Measurements from ENCODE around the gene ITSN1. TPM values are rescaled to one million over a fixed set of nuclear protein-coding genes. Genes with fewer than 3 reads are reported as not detected.

Gene ITSN1
- total RNA-seq, 1 donor from 2014 or later = 77.5 TPM

DNA sequence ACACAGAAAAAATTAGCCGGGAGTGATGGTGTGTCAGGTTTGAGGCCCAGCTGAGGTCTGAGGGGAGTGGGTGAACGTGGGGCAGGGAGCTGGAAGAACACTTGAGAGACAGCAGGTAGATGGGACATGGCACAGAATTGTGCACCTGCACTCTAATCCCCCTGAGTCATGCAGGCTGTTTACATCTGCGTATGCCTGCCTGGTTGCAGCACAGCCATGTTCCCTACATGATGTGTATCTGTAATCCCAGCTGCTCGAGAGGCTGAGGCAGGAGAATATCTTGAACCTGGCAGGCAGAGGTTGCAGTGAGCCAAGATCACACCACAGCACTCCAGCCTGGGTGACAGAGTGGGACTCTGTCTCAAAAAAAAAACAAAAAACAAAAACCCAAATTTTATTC, 228.5 kb downstream of the ITSN1 start:
- TF ChIP-seq, protein P1, sequence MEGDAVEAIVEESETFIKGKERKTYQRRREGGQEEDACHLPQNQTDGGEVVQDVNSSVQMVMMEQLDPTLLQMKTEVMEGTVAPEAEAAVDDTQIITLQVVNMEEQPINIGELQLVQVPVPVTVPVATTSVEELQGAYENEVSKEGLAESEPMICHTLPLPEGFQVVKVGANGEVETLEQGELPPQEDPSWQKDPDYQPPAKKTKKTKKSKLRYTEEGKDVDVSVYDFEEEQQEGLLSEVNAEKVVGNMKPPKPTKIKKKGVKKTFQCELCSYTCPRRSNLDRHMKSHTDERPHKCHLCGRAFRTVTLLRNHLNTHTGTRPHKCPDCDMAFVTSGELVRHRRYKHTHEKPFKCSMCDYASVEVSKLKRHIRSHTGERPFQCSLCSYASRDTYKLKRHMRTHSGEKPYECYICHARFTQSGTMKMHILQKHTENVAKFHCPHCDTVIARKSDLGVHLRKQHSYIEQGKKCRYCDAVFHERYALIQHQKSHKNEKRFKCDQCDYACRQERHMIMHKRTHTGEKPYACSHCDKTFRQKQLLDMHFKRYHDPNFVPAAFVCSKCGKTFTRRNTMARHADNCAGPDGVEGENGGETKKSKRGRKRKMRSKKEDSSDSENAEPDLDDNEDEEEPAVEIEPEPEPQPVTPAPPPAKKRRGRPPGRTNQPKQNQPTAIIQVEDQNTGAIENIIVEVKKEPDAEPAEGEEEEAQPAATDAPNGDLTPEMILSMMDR (IDR thresholded peaks at IDR 0.05; ENCODE audit: unreplicated experiment) = no peak
- Mint-ChIP-seq H3K36me3 (peaks cover 4% of the 10 kb centered on the region), H3K4me3 (no peak overlapping the region), H3K27ac (no peak overlapping the region), H3K4me1 (no peaks in the 10 kb centered on the region), H3K27me3 (ENCODE audit: low read depth) (no peaks in the 10 kb centered on the region), H3K9me3 (no peaks in the 10 kb centered on the region)
- DNase-seq (ENCODE audit: low spot score in 2 of 2, unreplicated experiment in 2 of 2) = no peak

DNA sequence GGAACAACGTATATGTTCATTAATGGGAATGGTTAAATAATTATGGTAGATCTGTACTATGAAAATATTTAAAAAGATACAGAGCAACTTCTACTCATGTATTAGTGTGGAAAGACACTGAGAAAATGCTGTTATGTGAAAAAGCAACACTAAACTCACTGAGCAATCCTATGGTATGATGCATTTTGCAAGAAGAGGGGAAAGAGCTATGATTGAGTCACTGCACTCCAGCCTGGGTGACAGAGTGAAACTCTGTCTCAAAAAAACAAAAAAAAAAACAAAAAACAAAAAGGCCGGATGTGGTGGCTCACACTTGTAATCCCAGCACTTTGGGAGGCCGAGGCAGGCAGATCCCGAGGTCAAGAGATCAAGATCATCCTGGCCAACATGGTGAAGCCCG, 228.9 kb downstream of the ITSN1 start:
- no peaks in the 10 kb centered on the region for H3K4me1 Mint-ChIP-seq
- TF ChIP-seq, protein P1 (IDR thresholded peaks at IDR 0.05; ENCODE audit: unreplicated experiment) = no peak
- peaks cover 4% of the 10 kb centered on the region for H3K36me3 Mint-ChIP-seq

DNA sequence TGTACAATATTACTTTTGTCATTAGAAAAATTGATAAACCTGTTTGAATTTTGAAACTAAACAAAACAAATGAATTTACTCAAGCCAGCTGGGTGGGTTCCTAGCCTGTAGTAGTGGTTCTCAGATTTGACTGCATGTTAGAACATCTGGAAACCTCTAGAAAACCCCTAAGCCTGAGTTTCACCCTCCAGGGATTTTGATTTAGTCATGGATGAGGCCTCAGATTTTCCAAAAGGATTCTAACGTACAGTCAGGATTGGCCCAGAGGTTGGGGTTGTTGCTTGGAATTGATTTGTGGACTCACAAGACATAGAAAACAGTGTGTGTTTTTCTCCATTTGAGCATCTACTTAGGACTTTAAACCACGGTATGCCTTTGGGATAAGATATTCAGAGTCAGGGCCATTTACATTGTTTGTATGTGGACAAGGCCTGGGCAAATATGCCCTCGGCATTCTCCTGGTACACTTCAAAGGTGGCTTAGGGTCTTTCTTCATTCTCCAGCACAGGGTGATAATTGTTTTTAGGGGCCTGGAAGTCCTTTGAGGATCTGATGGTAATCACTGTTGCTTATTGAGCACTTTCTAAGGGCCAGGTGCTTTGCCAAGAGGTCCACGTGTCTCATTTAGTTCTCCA, 230.7 kb downstream of the ITSN1 start:
- TF ChIP-seq, protein P1 (IDR thresholded peaks at IDR 0.05; ENCODE audit: unreplicated experiment) = no peak
- no peaks in the 10 kb centered on the region for H3K4me1 Mint-ChIP-seq
- H3K36me3 Mint-ChIP-seq = peaks cover 4% of the 10 kb centered on the region
- H3K4me3 Mint-ChIP-seq = no peak overlapping the region
- no peaks in the 10 kb centered on the region for H3K27me3 Mint-ChIP-seq (ENCODE audit: low read depth)
- no peaks in the 10 kb centered on the region for H3K9me3 Mint-ChIP-seq
- no peak for DNase-seq (ENCODE audit: low spot score in 2 of 2, unreplicated experiment in 2 of 2)
- no peak overlapping the region for H3K27ac Mint-ChIP-seq

More for the DNA sequence above, 228.9 kb downstream of the ITSN1 start:
- no peak for DNase-seq (ENCODE audit: low spot score in 2 of 2, unreplicated experiment in 2 of 2)
- Mint-ChIP-seq H3K27ac (no peak overlapping the region), H3K27me3 (ENCODE audit: low read depth) (no peaks in the 10 kb centered on the region), H3K9me3 (no peaks in the 10 kb centered on the region), H3K4me3 (no peak overlapping the region)

DNA sequence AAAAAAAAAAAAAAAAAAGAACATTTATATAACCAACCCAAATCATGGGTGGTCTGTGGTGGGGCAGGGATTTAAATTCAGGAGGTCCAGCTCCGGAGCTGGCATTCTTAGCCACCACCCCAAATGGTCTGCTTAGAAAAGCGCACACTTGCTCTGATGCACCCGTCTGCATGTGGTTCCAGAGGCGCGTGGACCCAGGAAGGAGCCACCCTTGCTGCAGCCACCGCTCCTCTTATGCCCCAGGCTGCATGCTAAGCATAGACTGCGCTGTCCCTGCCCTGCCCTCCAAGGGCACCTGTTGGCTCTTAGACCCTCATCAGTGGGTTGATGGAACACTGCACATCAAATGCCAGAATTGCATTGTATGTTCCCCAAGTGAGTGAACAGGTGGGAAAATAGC, 231.9 kb downstream of the ITSN1 start:
- Mint-ChIP-seq H3K36me3 (peaks cover 4% of the 10 kb centered on the region), H3K4me3 (no peak overlapping the region), H3K4me1 (no peaks in the 10 kb centered on the region), H3K9me3 (no peaks in the 10 kb centered on the region), H3K27ac (no peak overlapping the region), H3K27me3 (ENCODE audit: low read depth) (no peaks in the 10 kb centered on the region)
- TF ChIP-seq, protein P1 (IDR thresholded peaks at IDR 0.05; ENCODE audit: unreplicated experiment) = no peak
- no peak for DNase-seq (ENCODE audit: low spot score in 2 of 2, unreplicated experiment in 2 of 2)

DNA sequence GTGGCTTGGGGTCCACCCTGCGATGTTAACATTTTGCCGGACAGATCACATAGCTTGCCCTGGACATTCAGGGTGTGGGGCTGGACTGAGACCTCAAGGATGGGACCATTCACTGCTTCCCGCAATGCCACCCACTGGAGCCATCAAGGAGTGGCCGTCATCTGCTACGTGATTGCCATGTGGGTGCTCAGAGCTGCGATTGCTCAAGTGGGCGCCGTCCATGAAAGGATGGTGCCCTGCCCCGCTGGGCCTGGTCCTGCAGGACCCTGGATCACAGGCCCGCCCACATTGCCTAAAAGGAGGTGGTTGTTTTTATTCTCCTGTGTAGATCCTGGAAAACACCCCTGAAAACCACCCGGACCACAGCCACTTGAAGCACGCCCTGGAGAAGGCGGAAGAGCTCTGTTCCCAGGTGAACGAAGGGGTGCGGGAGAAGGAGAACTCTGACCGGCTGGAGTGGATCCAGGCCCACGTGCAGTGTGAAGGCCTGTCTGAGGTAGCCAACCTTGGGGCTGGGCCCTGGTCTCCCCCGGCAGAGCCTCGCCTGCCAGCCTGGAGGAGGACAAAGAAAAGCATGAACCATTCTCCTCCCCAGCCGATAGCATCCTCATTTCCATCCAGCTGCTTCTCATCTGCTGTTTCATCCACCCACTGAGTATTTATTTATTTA, 232.9 kb downstream of the ITSN1 start:
- no peak for DNase-seq (ENCODE audit: low spot score in 2 of 2, unreplicated experiment in 2 of 2)
- no peak overlapping the region for H3K27ac Mint-ChIP-seq
- no peaks in the 10 kb centered on the region for H3K4me1 Mint-ChIP-seq
- no peak overlapping the region for H3K4me3 Mint-ChIP-seq
- no peaks in the 10 kb centered on the region for H3K9me3 Mint-ChIP-seq
- H3K27me3 Mint-ChIP-seq (ENCODE audit: low read depth) = no peaks in the 10 kb centered on the region
- TF ChIP-seq, protein P1 (IDR thresholded peaks at IDR 0.05; ENCODE audit: unreplicated experiment) = no peak
- H3K36me3 Mint-ChIP-seq = no peaks in the 10 kb centered on the region
